Colon (tissue), 2 donors: ENCODE results near the gene TRAF7.

Experiments used
- FAIRE-seq: peaks from 2 replicates; lab custom pipeline; 2012; peaks lifted over from hg19 to GRCh38; lab: Jason Lieb, UNC
- donor health status: control.
- donor health status: control.

Gene TRAF7

GRCh38 chr16:2223942-2224486, 68.4 kb downstream of the TRAF7 start:
- no peak for FAIRE-seq

GRCh38 chr16:2226245-2226793, 70.7 kb downstream of the TRAF7 start:
- FAIRE-seq: no peak

GRCh38 chr16:2226918-2227317, 71.3 kb downstream of the TRAF7 start:
- no peak for FAIRE-seq
